NCI-H510A (cell line): ENCODE results near the gene SYNDIG1L.
"Not testable (repeated sequence)": the region's sequence is repeated elsewhere in the genome, so short reads cannot be mapped to it uniquely, and the experiment has no call there.

Experiments
- DNase-seq: peaks from one replicate; lab custom pipeline; 2025; lab: John Stamatoyannopoulos, UW

The SYNDIG1L gene

DNA sequence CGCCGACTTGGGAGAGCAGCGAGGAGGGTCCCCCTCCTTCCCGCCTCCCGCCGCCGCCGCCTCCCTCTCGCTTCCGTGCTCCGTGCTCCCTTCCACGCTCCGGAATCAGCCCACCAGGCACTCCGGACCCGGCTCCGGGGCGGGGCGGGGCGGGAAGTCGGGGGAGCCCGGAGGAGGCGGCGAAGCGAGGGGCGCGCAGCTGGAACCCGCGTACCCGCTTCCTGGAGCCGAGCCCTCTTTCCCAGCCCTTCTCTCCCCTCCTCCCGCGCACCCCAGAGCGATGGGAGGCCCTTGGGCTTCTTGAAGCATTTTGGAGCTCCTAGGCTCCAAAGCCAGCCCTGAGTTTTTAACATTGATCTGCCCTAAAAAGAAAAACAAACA lies at the start of gene SYNDIG1L:
TSS of gene SYNDIG1L (minus strand) at position 9 of the 381 bp plus-strand sequence. CDS start 16,466 bp downstream, outside the sequence.
- DNase-seq = no peak

DNA sequence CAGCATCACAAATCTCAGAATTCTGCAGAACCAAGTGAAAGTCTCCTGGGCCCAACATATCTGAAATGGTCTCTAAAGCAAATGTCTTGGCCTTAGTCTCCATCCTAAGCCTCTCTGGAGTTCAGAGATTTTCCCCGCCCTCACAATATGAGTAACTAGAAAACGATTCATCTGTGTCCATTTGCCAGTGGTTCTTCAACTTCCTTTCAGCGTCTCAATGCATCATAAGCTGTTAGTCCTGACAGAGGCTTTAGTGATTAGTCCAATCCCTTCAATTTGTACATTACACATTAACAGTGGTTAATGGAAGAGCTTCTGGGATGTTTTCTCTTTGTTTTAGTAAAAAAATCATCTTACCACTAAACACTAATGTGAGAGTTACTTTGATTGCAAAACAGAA lies 49.7 kb upstream of the SYNDIG1L start:
- DNase-seq = no peak

GRCh38 chr14:74474376-74474775 lies 48.4 kb upstream of the SYNDIG1L start:
- DNase-seq = no peak

GRCh38 chr14:74472601-74473000 lies 46.6 kb upstream of the SYNDIG1L start:
- no peak for DNase-seq

GRCh38 chr14:74469548-74470518 lies 43.8 kb upstream of the SYNDIG1L start:
- DNase-seq = no peak

- DNase-seq = no peak
Measured at GRCh38 chr14:74468513-74468912, 42.5 kb upstream of the SYNDIG1L start.

GRCh38 chr14:74465335-74465734 lies 39.3 kb upstream of the SYNDIG1L start:
- DNase-seq = no peak

DNA sequence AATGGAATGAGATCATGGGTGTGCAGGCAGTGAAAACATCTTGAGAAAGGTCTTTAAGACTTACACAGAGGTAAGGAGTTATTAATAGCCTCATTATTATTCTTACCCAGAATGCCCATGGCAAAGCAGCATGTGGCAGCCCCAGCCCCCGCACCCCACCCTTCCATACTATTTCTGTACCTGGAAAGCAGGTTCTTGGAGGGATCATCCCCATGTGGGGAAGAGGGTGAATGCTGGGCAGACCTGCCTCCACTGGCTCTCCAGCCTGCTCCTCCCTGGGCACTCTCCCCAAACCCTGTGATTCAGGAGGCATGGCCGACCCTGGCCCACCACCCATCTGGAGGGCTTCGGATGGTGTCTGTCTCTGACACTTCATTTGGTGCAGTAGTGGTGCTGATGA lies 38.8 kb upstream of the SYNDIG1L start:
- no peak for DNase-seq

DNA sequence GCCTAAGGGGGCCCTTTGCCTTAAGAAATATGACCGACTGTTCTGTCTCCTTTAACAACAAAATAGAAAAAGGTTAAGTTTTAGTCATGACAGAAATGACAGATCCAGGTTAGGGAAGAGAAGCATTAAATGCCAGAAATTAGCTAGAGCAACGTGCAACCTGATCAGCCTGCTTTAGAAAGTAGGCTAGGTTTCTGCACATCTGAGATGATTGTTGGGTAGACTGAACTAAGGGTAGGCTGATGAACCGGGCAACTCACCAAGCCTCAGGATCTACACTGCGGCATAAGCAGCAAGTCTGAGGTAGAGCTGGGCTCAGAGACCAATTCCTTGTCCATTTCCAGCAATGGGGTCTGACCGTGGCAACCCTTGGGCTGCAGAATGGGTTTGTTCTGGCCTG lies 37.7 kb upstream of the SYNDIG1L start:
- DNase-seq = no peak

- DNase-seq = no peak
Measured at GRCh38 chr14:74462993-74463392, 37.0 kb upstream of the SYNDIG1L start.

DNA sequence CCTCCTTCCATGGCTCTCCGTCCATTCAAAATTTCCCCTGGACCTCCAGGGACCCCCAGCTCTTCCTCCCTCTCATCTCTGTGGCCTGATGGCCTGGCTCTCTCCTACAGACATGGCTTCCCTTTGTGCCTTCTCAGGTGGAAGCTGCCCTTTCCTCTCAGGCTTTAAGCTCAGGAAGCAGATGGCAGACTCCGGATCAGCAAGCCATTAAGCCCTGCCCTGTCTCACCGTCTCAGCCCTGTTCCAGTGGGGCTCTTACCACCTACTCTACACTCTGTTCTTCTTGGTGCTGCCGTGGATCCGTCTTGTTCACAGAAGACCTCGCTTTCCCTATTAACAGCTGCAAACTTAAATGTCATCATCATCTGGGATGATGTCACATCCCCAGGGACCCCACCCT lies 34.0 kb upstream of the SYNDIG1L start:
- DNase-seq = no peak

DNA sequence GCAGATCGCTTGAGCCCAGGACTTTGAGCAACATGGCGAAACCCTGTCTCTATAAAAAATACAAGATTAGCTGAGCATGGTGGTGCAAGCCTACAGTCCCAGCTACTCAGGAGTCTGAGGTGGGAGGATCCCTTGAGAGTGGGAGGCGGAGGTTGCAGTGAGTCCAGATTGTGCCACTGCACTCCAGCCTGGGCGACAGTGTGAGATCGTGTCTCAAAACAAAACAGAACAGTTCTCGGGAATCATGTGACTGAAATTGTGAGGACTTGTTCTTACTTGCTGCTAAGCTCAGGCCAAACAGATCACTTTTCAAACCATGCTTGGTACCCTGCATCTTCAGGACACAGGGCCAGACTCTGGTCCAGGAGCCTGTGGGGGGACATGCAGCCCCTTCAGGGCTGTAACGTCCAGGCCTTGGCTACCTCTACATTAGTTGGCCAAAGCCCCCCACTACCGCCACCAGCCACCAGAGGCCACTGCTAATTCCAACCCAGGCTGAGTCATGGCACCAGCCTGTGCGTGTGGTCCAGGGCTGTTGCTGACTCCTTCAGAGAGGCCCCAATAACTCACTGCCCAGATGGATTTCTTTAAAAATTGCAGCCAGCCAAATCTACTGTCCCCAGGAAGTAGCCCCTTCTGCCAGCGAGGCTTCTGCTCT lies 33.4 kb upstream of the SYNDIG1L start:
- DNase-seq = no peak

DNA sequence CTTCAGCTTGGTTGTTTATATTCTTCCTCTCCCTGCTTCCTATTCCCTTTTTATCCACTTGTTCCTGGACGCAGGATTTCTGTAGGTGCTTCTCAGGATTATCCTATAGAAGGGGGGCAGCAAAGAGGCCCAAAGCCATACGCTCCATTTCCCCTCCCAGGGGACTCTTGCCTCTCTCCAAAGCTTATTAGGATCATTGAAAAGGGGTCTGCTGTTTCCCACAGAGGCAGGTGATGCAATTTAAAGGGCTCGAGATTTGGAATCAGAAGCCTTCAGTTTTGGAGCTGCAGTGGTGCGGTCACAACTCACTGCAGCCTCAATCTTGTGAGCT lies 31.5 kb upstream of the SYNDIG1L start:
- no peak for DNase-seq

GRCh38 chr14:74456684-74457564 lies 30.9 kb upstream of the SYNDIG1L start:
- no peak for DNase-seq

GRCh38 chr14:74454397-74454796 lies 28.4 kb upstream of the SYNDIG1L start:
- DNase-seq = not testable (repeated sequence)

DNA sequence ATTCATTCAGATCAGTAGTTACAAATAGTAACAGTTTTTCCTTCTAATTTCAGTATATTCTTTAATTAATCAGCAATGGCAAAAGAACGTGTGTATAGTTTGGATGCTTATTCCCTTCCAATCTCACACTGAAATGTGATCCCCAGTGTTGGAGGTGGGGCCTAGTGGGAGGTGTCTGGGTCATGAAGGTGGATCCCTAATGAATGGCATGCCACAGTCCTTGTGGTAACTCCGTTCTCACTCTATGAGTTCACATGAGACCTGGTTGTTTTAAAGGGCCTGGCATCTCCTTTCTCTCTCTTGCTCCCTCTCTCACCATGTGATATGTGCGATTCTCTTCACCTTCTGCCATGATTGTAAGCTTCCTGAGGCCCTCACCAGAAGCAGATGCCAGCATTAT lies 18.9 kb upstream of the SYNDIG1L start:
- DNase-seq = no peak

DNA sequence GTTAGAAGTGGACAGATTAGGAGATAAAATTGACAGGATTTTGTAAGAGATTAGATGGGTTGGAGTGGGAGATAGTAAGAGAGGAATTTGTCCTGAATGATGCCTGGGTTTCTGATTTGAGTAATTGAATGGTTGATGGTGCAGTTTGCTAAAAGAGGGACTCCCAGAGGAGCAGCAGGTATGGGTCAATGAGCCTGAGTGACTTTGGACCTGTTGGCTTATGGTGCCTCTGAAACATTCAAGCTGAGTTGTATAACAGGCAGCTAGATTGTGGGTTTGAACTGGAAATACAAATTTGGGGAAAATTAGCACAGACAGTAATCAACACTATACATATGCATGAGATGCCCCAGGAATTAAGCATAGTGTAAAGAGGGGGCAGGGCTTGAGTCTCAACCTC lies 16.7 kb upstream of the SYNDIG1L start:
- DNase-seq = no peak

- no peak for DNase-seq
Measured at GRCh38 chr14:74441113-74441512, 15.1 kb upstream of the SYNDIG1L start.

- DNase-seq = no peak
Measured at GRCh38 chr14:74438351-74438915, 12.4 kb upstream of the SYNDIG1L start.

GRCh38 chr14:74437496-74438053 lies 11.6 kb upstream of the SYNDIG1L start:
- no peak for DNase-seq

DNA sequence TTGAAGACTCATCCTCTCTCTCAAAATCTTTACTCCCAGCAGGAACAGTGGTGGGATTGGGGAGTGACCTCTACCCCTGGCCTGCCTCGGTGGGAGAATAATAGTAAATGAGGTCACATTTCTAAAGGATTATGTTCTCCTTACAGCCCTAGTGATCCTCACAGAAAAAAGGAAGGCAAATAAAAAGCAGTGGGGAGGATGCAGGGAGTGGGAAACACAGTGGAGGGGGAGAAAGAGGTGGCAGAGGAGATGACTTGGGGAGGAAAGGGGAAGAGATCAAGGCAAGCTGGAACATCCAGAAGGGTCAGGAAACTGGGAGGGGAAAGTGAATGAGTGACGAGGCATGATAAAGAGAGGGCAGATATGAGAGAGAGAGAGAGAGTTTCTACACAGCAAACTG lies 8.3 kb upstream of the SYNDIG1L start:
- DNase-seq = no peak

DNA sequence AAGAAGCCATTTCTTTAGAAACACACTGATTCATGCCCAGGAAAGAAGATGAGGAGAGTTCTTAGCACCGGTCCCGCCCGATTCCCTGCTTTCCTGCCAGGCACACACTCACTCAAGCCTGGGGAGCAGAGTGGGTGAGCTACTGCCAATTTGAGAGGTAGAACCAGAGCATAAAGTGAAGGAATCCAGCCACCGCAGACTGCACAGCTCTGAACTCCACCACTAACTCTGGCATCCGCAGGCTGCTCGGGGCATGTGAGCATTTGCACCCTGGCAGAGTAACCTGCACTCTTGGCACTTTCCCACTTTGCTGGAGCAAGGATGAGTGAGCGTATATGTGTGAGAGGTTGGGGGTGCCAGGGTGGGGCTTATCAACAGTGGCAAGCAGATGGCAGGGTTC lies 4.0 kb upstream of the SYNDIG1L start:
- no peak for DNase-seq
